Stimulated activated naive CD8-positive, alpha-beta T cell treated with anti-CD3 and anti-CD28 coated beads, Interleukin-15, amount 100 ng/mL, for 72 hours (primary cell): ENCODE measurements around the gene TRIM4.

Experiments
- ATAC-seq: fragments of 150-1000 bp; cut with Tn5 transposase; 2 replicates; pipeline ENCODE4 v1.10.0; 2021; ENCODE audit warnings: mild to moderate bottlenecking, moderate library complexity
- DNase-seq, 2 donors: peaks; one replicate each; pipeline ENCODE4 v3.0.0; 2021 to 2022
- H3K27ac Mint-ChIP-seq, 2 donors: one replicate each; pipeline ENCODE4 v1.8.0; 2022; ENCODE audit warnings: mild to moderate bottlenecking in 2 of 2, mixed read lengths in 2 of 2, moderate library complexity in 2 of 2
- H3K27me3 Mint-ChIP-seq: one replicate; pipeline ENCODE4 v1.8.0; 2022; ENCODE audit warnings: mixed read lengths
- H3K4me1 Mint-ChIP-seq: one replicate; pipeline ENCODE4 v1.8.0; 2022; ENCODE audit warnings: mild to moderate bottlenecking, mixed read lengths
- H3K4me3 Mint-ChIP-seq, 2 donors: one replicate each; pipeline ENCODE4 v1.8.0; 2022; ENCODE audit warnings: mild to moderate bottlenecking in 2 of 2, mixed read lengths in 2 of 2, moderate library complexity in 1 of 2
- H3K9me3 Mint-ChIP-seq, 2 donors: one replicate each; pipeline ENCODE4 v1.8.0; 2022; ENCODE audit warnings: mixed read lengths in 2 of 2

Gene TRIM4

DNA sequence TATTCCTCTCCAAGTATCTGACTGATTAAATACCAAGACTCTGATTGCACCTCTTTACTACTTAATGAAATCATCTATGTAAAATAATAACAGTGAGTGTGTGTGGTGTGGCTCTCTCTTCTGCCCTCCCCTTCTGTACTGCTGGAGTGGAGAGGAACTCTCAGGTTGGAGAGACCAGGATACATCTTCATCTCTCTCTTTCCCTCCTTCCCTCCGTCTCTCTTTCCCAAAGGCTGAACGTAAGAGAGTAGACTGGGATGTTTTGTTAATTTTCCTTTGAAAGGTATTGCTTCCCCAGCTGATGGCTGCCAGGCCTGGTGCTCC is 10.4 kb upstream of the TRIM4 start:
- Mint-ChIP-seq H3K4me1 (peaks cover 28% of the 10 kb centered on the region), H3K27me3 (peaks cover 28% of the 10 kb centered on the region), H3K4me3 (peak overlapping the region; percentile 76 to 83), H3K27ac (peak overlapping the region; percentile 69 to 75), H3K9me3 (no peaks in the 10 kb centered on the region)
- ATAC-seq (no peak), DNase-seq (no peak)

DNA sequence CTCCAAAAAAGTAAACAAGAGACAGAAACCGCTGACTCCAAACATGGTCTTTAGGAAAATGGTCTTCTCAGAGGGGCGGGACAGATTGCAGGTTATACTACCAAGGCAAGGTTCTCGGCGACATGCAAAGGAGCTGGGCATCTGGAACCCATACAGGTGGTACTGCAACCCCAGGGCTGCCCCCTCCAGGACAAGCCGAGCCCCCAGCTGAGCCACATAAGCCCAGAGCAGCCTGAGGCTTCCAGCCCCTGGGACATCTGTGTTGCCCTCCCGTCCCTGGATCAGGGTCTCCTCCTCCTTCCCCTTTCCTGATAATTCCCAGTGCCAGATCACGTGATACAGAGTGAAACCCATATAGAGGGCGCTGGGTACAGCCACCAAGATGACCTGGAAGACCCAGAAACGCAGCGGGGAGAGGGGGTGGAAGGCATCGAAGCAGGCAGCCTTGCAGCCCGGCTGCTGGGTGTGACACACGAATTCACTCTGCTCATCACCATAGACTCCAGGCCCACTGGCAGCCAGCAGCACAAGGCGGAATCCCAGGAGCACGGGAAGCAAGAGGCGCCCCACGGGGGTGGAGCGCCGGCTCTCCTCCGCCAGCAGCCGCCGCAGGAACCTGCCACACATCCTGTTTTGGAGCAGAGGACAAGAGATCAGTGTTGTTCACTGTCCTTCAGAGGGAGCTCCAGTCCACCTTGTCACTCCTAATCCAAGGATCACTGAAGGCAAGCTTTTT is 9.8 kb upstream of the TRIM4 start, which contains the start of gene GJC3:
TSS of gene GJC3 (minus strand) at position 627 of the 736 bp plus-strand sequence. CDS start at position 627, 0 bp downstream.
- peaks cover 25% of the 10 kb centered on the region for H3K4me1 Mint-ChIP-seq
- no peaks in the 10 kb centered on the region for H3K9me3 Mint-ChIP-seq

DNA sequence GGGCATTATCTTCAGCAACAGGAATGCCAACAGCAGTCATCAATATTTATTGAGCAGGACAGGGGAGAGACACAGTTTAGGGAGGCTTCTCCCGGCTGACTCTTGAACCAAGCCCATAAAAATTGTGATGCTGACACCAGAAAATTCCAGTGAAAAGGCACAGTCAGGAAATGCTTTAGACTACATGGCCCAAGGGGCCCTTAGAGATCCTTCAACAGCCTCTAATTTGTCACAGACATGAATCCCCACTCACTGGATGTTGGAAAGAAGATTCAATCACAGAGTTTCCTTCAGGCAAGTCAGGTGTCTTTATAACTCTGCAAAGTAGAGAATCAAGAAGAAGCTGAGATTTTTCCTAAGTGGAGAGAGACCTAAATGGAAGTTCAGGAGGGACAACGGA is 8.9 kb upstream of the TRIM4 start:
- Mint-ChIP-seq H3K4me1 (peaks cover 25% of the 10 kb centered on the region), H3K4me3 (peak overlapping the region; percentile 76 to 83), H3K27me3 (peaks cover 28% of the 10 kb centered on the region), H3K27ac (no peak overlapping the region), H3K9me3 (no peaks in the 10 kb centered on the region)
- no peak for ATAC-seq
- DNase-seq, result no peak

More for the DNA sequence above, 9.8 kb upstream of the TRIM4 start, which contains the start of gene GJC3:
- peak within 1 kb of the TSS; percentile 76 to 83 for H3K4me3 Mint-ChIP-seq
- peaks cover 28% of the 10 kb centered on the region for H3K27me3 Mint-ChIP-seq
- peak within 1 kb of the TSS; percentile 69 to 75 for H3K27ac Mint-ChIP-seq
- ATAC-seq, result peak; percentile 94
- peak; percentile 30 to 52 for DNase-seq

DNA sequence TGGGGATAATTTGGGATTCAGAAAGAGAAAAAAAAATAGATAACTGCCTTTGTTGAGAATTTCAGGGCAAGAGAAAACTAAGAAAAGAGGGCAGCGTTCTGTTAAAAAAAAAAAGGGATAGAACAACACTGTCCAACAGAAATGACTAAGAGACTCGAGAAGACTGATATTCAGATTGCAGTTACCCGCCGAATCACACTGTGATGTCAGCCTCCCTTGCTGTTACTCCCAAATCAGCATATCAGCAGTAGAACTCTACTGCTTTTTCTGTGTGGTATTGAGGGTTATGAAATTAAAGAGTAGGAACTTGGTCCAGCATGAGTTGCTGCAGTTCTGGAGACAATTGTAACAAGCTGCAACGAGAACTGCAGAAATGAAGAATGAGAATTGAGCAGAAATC is 8.2 kb upstream of the TRIM4 start:
- no peak for ATAC-seq
- DNase-seq, result no peak
- Mint-ChIP-seq H3K4me1 (peaks cover 30% of the 10 kb centered on the region), H3K27me3 (peaks cover 28% of the 10 kb centered on the region), H3K27ac (no peak overlapping the region), H3K4me3 (no peak overlapping the region), H3K9me3 (no peaks in the 10 kb centered on the region)

DNA sequence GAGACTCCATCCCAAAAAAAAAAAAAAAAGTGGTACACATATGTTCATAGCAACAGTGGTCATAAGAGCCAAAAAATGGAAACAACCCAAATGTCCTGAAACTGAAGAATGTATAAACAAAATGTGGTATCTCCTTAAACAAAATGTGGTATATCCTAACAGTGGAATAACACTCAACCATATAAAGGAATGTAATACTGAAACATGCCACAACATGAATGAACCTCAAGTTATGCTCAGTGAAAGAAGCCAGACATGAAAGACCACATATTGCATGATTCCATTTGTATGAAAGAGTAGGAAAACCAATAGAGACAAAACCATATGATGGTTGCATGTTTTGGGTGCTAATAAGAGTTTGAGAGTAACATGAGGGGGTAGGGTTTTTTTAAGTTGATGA is 7.0 kb upstream of the TRIM4 start:
- DNase-seq, result no peak

DNA sequence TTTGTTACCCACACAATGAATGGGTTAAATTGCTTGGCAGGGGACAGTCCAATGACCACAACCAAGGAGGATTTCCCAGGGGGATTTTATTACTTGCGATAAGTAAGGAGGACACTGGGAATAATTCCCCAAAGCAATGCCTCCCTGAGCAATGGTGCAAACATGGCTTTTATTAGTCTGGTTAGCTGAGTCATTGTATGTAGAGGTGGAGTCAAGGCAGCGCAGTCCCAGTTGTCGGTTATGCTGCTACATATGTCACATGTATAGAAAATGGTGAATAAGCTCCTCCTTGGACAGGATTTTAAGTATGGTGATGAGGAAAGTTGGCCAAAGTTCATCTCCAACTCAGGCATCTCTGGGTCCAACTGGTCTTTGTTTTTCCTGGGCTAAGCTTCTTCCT is 3.9 kb upstream of the TRIM4 start:
- DNase-seq, result no peak
- Mint-ChIP-seq H3K4me1 (peaks cover 13% of the 10 kb centered on the region), H3K27me3 (peaks cover 22% of the 10 kb centered on the region), H3K27ac (no peak overlapping the region), H3K4me3 (no peak overlapping the region), H3K9me3 (no peaks in the 10 kb centered on the region)
- no peak for ATAC-seq

More for the DNA sequence above, 7.0 kb upstream of the TRIM4 start:
- Mint-ChIP-seq H3K27ac (no peak overlapping the region), H3K9me3 (no peaks in the 10 kb centered on the region), H3K4me1 (peaks cover 30% of the 10 kb centered on the region), H3K4me3 (no peak overlapping the region), H3K27me3 (peaks cover 28% of the 10 kb centered on the region)
- ATAC-seq, result no peak

DNA sequence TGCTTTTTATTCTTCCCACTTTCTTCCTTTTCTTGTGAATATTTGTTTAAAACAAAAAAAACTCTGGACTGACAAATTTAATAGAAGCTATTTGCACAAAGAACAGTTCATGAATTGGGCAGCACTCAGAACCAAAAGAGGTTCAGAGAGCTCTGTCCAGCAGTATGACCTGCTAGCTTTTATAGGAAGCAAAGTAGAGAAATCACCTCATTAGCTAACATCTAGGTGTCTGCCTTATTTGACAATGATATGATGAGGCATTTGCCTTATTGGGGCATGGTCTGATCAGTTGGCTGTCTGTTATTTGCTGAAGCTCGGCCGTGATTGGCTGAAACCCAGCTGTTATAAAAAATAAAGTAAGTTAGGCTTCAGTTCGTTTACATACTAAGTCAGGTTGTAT is 819 bp upstream of the TRIM4 start:
- no peak for ATAC-seq
- DNase-seq, result no peak
- Mint-ChIP-seq H3K27me3 (no peaks in the 10 kb centered on the region), H3K9me3 (no peaks in the 10 kb centered on the region), H3K27ac (peak overlapping the region; percentile 97 to 99), H3K4me1 (peaks cover 36% of the 10 kb centered on the region), H3K4me3 (peak overlapping the region; percentile 94)

DNA sequence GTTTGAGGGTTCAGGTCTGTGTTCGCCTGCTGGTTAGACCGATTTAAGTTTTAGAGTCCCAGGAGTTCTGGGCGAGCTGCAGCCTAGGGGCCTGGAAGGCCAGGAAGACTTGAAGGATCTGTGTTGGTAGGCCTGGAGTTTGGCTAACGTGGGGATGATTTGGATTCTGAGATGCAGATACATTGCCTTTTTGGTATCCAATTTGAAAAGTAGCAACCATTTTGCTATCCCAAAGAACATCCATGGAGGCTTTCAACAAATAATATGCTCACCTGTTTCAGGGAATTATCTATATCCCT is 433 bp upstream of the TRIM4 start:
- ATAC-seq, result no peak
- Mint-ChIP-seq H3K27ac (peak overlapping the region; percentile 97 to 99), H3K9me3 (no peaks in the 10 kb centered on the region), H3K27me3 (no peaks in the 10 kb centered on the region), H3K4me3 (peak overlapping the region; percentile 94), H3K4me1 (peaks cover 40% of the 10 kb centered on the region)
- no peak for DNase-seq

DNA sequence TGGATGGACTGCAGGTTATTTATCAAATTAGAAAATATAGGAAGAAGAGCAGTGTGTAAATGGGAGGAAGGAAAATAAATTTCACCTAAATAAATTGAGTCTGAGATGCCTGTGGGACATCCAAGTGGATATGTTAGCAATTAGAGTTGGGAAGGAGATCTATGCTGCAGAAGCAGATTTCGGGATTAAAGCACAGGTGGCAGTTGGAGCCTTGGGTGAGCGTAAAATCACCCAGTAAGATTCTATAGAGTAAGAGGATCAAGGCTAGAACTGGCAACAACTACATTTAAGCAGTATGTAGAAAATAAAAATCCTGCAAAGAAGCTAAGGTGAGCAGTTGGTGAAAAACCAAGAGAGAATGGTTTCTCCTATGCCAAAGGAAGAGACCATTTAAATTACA is 8.4 kb downstream of the TRIM4 start:
- H3K4me3 Mint-ChIP-seq, result no peak overlapping the region
- ATAC-seq, result no peak

DNA sequence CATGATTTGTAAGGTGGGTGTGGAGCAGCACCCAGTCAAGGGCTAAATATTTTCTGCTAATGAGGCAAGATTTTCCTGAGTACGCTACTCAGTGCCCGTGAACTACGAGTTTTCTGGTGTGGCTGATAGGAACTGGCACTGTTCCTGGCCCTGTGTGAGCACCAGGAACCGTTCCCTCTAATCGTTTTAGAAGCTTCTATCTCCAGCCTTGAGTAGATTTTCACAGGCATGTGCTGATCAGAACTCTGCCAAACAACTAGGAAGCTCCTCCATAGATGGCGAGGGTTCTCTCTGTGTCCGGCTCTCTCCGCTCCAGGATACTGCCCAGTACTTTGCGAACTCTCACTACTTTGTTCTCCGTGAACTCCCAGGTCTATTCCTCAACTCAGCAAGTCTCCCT is 17.7 kb downstream of the TRIM4 start:
- no peak for DNase-seq
- H3K27ac Mint-ChIP-seq, result no peak overlapping the region
- no peak for ATAC-seq
- H3K27me3 Mint-ChIP-seq, result no peaks in the 10 kb centered on the region
- peaks cover 7% of the 10 kb centered on the region for H3K4me1 Mint-ChIP-seq
- no peaks in the 10 kb centered on the region for H3K9me3 Mint-ChIP-seq
- no peak overlapping the region for H3K4me3 Mint-ChIP-seq

More for the DNA sequence above, 8.4 kb downstream of the TRIM4 start:
- H3K27ac Mint-ChIP-seq, result no peak overlapping the region
- no peaks in the 10 kb centered on the region for H3K9me3 Mint-ChIP-seq
- H3K4me1 Mint-ChIP-seq, result peaks cover 38% of the 10 kb centered on the region
- H3K27me3 Mint-ChIP-seq, result no peaks in the 10 kb centered on the region
- DNase-seq, result no peak

DNA sequence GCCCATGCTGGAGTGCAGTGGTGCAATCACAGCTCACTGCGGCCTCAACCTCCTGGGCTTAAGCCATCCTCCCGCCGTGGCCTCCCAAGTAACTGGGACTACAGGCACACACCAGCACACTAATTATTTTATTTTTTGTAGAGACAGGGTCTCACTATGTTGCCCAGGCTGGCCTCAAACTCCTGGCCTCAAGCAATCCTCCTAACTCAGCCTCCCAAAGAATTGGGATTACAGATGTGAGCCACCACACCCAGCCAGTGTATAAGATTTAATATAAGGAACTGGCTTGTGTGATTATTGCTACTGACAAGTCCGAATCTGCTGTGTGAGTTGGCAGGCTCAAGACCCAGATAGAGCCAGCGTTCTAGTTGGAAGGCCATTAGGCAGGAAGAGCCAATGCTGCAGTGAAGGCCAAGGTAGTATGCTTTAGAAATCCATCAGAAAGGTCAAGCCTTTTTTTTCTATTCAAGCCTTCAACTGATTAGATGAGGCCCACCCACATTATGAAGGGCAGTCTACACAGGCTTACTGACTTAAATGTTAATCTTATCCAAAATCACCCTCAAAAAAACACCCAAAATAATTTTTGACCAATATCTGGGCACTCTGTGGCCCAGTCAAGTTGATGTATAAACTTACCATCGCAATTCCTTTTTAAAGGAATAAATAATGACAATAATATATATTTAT is 19.4 kb downstream of the TRIM4 start:
- ATAC-seq, result no peak
- Mint-ChIP-seq H3K27ac (no peak overlapping the region), H3K4me1 (peaks cover 7% of the 10 kb centered on the region)

DNA sequence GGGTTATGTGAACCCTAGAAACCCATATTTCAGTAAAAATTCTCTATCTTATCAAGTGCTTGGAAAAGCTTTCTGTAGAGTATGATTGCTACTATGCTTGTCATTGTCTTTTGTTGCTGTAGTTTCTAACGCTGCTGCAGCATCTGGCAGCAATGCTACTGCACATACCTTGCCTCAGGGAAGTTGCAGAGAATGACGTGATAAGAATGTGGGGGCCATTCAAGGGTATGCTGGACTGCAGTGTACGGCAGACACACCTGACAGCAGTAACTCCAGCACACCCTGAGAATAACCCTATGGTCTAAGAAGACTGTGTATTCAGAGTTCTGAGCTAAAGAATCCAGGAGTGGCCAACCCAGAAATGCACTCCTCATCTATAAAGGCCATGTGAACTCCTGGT is 20.5 kb downstream of the TRIM4 start:
- DNase-seq (no peak), ATAC-seq (no peak)
- no peaks in the 10 kb centered on the region for H3K9me3 Mint-ChIP-seq
- H3K4me3 Mint-ChIP-seq, result no peak overlapping the region
- peaks cover 7% of the 10 kb centered on the region for H3K4me1 Mint-ChIP-seq
- no peaks in the 10 kb centered on the region for H3K27me3 Mint-ChIP-seq
- H3K27ac Mint-ChIP-seq, result no peak overlapping the region

More for the DNA sequence above, 19.4 kb downstream of the TRIM4 start:
- H3K9me3 Mint-ChIP-seq, result no peaks in the 10 kb centered on the region
- H3K27me3 Mint-ChIP-seq, result no peaks in the 10 kb centered on the region
- no peak for DNase-seq
- no peak overlapping the region for H3K4me3 Mint-ChIP-seq

DNA sequence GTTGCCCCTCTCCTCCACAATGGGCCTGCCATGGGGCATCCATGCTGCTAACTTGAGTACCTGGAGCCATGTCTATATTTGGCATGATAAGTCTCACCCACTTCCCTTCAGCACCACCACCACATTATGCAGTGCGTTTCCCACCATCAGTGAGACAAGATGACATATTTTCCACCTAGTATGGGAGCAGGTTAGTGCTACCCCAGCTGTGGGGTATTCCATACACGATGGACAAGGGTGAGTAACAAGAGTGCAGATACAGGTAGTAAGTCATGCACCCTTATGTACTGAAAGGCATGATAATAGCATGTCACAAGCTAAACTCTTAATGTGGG is 21.3 kb downstream of the TRIM4 start:
- H3K27me3 Mint-ChIP-seq, result no peaks in the 10 kb centered on the region
- no peaks in the 10 kb centered on the region for H3K9me3 Mint-ChIP-seq
- ATAC-seq (peak; percentile 43), DNase-seq (no peak)
- peaks cover 13% of the 10 kb centered on the region for H3K4me1 Mint-ChIP-seq
- H3K4me3 Mint-ChIP-seq, result no peak overlapping the region
- H3K27ac Mint-ChIP-seq, result no peak overlapping the region

DNA sequence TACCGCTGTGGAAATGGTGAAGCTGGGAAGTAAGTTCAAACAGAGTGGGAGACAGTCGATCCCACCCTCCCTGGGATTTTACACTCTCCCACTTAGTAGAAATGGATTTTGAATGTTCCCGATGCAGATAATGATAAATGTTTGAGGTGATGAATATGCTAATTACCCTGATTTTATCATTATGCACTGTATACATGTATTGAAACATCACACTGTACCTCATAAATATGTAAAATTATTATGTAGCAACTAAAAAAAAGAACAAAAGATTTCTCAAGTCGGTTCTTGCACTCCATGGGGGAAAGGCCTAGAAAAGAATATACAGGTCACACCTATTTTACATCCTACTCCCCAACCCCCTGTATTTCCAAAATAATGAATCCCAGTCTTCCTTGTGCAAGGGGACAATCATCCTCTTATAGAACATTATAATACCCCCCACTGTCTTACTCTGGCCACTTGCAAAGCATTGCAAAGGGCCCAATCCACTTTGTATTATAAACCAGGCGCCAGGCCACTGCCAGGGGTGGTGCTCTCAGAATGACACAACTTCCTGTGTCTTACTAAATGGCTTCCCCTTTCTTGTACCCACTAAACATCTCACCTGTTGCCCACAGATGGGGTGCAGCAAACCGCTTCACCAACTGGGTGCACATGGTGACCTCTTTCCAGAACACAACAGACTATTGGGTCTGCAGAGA is 21.9 kb downstream of the TRIM4 start:
- Mint-ChIP-seq H3K27ac (no peak overlapping the region), H3K4me3 (no peak overlapping the region), H3K27me3 (no peaks in the 10 kb centered on the region), H3K9me3 (no peaks in the 10 kb centered on the region), H3K4me1 (peaks cover 13% of the 10 kb centered on the region)
- DNase-seq, result no peak
- peak; percentile 70 for ATAC-seq

DNA sequence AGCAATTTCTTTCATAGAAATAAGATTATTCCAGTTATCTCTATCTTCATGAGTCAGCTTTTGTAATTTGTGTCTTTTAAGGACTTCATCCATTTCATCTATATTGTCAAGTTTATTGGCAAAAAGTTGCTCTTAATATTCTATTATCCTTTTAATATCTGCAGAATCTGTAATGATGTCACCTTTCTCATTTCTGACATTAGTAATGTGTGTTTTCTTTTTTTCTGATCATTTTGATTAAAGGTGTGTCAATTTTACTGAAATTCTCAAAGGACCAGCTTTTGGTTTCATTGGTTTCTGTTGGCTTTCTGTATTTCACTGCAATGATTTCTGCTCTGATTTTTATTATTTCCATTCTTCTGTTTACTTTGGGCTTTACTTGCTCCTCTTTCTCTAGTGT is 24.6 kb downstream of the TRIM4 start:
- no peak for ATAC-seq
- no peak overlapping the region for H3K27ac Mint-ChIP-seq
- H3K4me3 Mint-ChIP-seq, result no peak overlapping the region
- peaks cover 13% of the 10 kb centered on the region for H3K4me1 Mint-ChIP-seq
- H3K9me3 Mint-ChIP-seq, result peaks cover 0 to 5% of the 10 kb centered on the region in 2 donors
- H3K27me3 Mint-ChIP-seq, result no peaks in the 10 kb centered on the region
- DNase-seq, result no peak

DNA sequence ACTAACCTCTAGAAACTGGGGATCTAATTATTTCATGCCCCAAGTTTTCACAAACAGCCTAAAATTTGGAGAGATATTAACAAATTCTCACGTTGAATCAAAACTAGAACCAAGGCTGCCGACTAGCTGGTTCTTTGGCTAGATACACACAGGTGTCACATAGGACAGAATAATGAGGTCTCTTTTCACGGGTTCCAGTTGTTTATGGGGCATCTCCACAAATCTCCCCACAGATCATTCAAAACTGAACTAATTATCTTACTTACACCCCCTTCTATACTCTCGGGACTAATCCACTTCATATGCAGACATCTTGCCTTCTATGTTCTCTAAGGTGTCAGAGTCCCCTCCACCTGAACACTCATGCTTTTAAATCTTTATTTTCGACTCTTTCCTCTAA is 26.1 kb downstream of the TRIM4 start:
- H3K27me3 Mint-ChIP-seq, result no peaks in the 10 kb centered on the region
- DNase-seq (no peak), ATAC-seq (no peak)
- peaks cover 13% of the 10 kb centered on the region for H3K4me1 Mint-ChIP-seq
- H3K4me3 Mint-ChIP-seq, result no peak overlapping the region
- H3K27ac Mint-ChIP-seq, result no peak overlapping the region
- peaks cover 0 to 8% of the 10 kb centered on the region in 2 donors for H3K9me3 Mint-ChIP-seq
